Measurements from ENCODE around the gene KMT2A.

Gene KMT2A

DNA sequence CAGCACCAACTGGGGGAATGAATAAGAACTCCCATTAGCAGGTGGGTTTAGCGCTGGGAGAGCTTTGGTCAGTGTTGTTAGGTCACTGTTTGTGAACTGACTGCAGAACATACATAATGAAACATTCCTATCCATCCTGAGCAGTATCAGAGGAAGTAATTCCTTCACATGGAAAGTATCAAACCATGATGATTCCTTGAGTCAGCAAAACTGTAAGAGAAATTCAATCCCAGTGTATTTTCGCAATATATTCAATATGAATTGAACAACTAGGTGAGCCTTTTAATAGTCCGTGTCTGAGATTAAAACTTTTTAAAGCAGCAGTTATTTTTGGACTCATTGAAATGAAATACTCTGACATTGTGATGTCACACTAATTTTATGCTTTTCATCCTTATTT, 48.1 kb downstream of the KMT2A start:
- no peak for DNase-seq (ENCODE audit: low read depth in 2 of 2)

DNA sequence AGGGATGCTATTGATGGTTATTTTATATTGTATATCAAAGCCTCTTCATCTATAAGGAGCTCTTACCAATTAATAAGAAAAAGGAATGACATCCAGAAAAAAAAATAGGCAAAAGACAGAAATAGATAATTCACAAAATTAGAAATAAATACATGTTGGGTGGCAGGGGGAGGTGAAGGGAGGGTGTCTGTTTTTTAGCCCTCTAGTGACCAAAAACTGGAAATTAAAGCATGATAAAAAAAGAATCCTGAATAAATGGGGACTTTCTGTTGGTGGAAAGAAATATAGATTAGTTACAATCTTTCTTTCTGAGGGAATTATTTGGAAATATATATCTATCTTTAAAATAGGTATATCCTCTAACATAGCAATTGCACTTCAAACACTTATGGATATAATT, 49.0 kb downstream of the KMT2A start:
- DNase-seq (ENCODE audit: low read depth in 2 of 2) = no peak

DNA sequence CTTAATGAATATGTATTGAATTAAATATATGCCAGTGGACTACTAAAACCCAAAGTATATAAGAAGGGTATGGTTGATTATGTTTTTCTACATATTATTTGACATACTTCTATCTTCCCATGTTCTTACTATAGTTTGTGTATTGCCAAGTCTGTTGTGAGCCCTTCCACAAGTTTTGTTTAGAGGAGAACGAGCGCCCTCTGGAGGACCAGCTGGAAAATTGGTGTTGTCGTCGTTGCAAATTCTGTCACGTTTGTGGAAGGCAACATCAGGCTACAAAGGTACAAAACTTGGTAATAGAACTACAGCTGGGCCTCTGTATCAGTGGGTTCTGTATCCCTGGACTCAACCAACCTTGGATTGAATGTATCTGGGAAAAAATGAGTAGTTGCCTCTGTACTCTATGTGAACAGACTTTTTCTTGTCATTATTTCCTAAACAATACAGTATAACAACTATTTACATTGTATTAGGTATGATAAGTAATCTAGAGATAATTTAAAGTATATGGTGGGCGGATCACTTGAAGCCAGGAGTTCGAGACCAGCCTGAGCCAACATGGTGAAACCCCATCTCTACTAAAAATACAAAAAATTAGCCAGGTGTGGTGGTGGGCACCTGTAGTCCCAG, 52.3 kb downstream of the KMT2A start:
- DNase-seq (ENCODE audit: low read depth in 2 of 2) = peak; percentile 35 to 65

DNA sequence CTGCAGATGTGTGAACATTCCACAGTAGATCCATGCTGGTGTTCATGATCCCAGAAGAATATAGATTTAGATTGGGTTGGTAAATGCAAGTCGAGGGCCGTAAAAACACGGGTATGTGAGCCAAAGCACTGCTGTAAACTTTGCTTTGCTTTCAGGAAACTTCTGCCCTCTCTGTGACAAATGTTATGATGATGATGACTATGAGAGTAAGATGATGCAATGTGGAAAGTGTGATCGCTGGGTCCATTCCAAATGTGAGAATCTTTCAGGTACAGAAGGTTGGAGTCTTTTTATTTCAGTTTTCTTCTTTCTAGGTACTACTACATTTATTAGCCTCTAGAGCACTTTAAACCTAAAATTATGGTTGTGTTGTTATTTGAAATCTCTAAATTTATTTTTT, 54.7 kb downstream of the KMT2A start:
- no peak for DNase-seq (ENCODE audit: low read depth in 2 of 2)

DNA sequence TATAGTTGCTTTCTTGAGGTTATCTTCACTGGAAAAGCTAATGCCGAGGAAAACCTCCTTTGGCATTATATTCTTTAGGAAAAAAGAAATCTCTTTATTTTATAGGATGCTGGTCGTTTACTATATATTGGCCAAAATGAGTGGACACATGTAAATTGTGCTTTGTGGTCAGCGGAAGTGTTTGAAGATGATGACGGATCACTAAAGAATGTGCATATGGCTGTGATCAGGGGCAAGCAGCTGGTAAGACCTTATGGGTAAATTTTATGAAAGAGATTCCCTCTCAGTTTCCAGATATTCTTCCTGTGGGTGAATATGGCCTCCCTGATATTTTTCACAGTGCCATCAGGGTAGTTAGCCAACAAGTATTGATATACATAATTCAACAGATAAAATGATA, 61.5 kb downstream of the KMT2A start:
- DNase-seq (ENCODE audit: low read depth in 2 of 2) = no peak

DNA sequence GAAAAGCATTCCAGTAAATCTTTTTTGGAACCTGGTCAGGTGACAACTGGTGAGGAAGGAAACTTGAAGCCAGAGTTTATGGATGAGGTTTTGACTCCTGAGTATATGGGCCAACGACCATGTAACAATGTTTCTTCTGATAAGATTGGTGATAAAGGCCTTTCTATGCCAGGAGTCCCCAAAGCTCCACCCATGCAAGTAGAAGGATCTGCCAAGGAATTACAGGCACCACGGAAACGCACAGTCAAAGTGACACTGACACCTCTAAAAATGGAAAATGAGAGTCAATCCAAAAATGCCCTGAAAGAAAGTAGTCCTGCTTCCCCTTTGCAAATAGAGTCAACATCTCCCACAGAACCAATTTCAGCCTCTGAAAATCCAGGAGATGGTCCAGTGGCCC, 66.9 kb downstream of the KMT2A start:
- DNase-seq (ENCODE audit: low read depth in 2 of 2) = no peak

DNA sequence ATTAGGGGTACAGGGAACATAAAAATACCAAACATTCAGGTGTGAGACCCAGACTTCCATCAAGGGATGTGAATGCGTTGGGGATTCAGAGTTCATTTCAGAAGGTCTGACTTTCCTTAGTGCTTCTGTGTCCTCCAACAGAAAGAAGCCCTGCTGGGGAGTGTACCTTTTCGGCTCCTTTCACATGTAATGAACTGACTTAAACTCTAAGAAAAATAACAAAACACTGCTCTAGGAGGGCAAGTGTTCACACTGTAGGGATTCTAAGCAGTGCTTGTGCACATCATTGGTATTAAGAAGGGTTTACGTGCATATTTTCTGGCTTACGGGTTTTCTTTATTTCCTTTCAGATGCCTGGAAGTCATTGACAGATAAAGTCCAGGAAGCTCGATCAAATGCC, 75.3 kb downstream of the KMT2A start:
- no peak for DNase-seq (ENCODE audit: low read depth in 2 of 2)

GRCh38 chr11:118514103-118514502, 77.8 kb downstream of the KMT2A start:
- DNase-seq (ENCODE audit: low read depth in 2 of 2) = no peak

DNA sequence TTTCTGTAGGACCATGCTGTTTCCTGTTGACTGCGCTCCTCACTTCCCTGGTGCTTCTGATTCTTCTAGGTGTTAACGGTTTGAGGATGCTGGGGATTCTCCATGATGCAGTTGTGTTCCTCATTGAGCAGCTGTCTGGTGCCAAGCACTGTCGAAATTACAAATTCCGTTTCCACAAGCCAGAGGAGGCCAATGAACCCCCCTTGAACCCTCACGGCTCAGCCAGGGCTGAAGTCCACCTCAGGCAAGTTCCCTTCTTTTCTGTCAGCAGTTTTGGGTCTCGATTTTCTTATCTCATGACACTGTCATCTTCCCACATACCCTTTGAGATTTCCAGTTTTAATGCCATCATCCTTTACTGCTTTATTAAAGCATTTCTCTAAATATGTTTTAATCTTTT, 83.3 kb downstream of the KMT2A start:
- no peak for DNase-seq (ENCODE audit: low read depth in 2 of 2)

DNA sequence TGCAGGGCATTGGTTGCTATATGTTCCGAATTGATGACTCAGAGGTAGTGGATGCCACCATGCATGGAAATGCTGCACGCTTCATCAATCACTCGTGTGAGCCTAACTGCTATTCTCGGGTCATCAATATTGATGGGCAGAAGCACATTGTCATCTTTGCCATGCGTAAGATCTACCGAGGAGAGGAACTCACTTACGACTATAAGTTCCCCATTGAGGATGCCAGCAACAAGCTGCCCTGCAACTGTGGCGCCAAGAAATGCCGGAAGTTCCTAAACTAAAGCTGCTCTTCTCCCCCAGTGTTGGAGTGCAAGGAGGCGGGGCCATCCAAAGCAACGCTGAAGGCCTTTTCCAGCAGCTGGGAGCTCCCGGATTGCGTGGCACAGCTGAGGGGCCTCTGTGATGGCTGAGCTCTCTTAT, 85.6 kb downstream of the KMT2A start:
- no peak for DNase-seq (ENCODE audit: low read depth in 2 of 2)

GRCh38 chr11:118522571-118523072, 86.3 kb downstream of the KMT2A start:
- no peak for DNase-seq (ENCODE audit: low read depth in 2 of 2)

GRCh38 chr11:118524356-118524755, 88.1 kb downstream of the KMT2A start:
- no peak for DNase-seq (ENCODE audit: low read depth in 2 of 2)

- no peak for DNase-seq (ENCODE audit: low read depth in 2 of 2)
Observed at GRCh38 chr11:118524757-118525470, 88.6 kb downstream of the KMT2A start.

DNA sequence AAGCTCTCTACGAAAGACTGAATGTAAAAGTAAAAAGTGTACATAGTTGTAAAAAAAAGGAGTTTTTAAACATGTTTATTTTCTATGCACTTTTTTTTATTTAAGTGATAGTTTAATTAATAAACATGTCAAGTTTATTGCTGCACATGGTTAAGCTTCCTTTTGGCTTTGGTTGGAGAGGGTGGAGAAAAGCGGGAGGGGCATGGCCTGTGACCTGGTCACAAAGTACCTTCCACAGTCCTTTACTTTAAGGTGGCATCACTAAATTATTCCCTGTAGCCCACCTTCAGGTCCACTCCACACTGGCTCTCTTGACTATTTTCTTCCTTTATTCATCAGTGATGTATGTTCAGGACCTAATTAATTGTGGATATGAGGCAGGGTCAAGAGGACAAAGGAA, 90.4 kb downstream of the KMT2A start:
- DNase-seq (ENCODE audit: low read depth in 2 of 2) = no peak

- no peak for DNase-seq (ENCODE audit: low read depth in 2 of 2)
Observed at GRCh38 chr11:118527109-118527508, 90.8 kb downstream of the KMT2A start, which contains the start of gene TTC36. Gene TTC36 (plus strand): TSS chr11:118527474. CDS start chr11:118527495, 21 bp downstream.

GRCh38 chr11:118528511-118528910, 92.2 kb downstream of the KMT2A start:
- no peak for DNase-seq (ENCODE audit: low read depth in 2 of 2)

- DNase-seq (ENCODE audit: low read depth in 2 of 2) = no peak
Observed at GRCh38 chr11:118529584-118530175, 93.4 kb downstream of the KMT2A start.

DNA sequence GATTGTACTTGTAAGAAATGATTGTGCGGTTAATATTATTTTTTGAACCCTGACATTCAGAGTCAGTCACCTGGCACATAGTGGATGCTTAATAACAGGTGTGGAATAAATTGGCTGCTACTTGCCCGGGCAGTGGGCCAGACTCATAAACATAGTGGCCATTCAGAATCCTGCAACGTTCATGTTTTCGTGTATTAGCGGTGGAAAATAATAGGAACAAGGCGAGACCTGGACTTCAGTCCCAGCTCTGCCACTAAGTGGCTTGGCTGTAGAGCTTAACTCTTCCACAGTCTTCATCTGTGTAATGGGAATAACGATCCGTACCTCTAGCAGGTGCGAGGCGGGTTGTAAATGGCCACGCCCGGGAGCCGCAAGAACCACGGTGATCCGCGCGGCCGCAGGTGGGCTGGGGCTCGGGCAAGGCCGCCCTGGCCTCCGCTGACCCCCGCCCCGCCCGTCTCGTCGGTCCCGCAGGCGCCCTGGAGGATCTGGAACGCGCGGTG, 93.9 kb downstream of the KMT2A start:
- no peak for DNase-seq (ENCODE audit: low read depth in 2 of 2)

DNA sequence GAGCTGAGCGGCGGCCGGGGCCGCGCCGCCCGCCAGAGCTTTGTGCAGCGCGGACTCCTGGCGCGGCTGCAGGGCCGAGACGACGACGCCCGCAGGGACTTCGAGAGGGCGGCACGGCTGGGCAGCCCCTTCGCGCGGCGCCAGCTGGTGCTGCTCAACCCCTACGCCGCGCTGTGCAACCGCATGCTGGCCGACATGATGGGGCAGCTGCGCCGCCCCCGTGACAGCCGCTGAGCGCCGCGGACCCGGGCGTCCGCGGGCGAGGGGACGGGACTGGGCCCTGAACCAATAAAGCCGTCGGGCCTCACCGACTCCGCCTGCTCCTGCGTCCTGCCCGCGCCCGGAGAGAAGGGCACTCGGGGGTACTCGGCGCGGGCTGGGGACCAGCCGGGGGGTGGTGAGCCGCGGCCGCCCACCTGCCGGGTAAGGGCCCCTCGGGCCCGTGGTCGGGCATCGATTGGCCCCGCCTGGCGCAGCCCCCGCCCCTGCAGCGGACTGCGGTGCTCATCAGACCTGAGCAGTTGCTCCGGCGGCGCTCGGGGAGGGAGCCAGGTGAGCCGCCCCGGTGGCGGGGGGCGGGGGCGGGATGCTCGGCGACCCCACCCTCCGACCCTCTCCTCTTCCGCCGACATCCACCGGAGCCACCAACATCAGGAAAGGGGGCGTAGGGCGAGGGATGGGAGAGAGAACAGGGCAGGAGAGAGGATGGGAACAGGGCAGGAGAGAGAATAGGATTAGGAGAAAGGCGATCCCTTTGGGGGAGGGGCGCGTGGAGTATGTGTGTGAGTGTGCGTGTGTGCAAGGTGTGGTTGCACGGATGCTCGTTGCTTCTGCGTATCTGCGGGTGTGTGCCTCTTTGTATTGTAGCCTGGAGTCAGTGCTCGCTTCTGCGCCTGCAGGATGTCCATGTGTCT, 94.6 kb downstream of the KMT2A start, which contains the start of gene TMEM25:
Gene TMEM25 (plus strand): TSS at position 510 of the 914 bp plus-strand sequence. CDS start 610 bp downstream, outside the sequence.
- peak; percentile 58 to 76 for DNase-seq (ENCODE audit: low read depth in 2 of 2)

DNA sequence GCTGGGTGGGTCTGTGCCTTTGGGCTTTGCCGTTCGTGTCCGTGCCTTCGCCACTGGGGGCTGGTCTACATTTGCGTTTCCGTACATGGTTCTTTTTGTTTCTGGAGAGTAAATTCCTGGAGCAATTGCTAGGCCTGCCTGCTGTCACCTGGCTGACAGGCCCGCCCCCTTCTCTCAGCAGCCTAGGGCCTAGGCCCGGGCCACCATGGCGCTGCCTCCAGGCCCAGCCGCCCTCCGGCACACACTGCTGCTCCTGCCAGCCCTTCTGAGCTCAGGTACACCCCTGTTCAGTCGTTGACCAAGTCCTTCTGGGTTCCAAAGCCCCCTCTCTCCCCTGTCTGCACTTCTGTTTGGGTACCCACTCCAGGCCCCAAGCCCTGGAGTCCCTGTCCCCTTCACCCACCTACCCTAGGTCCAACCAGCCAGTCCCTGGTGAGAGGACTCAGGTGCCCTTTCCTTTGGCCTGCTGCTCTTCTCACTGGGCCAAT, 95.3 kb downstream of the KMT2A start:
- DNase-seq (ENCODE audit: low read depth in 2 of 2) = peak in 1 of 2 donors; percentile 8

DNA sequence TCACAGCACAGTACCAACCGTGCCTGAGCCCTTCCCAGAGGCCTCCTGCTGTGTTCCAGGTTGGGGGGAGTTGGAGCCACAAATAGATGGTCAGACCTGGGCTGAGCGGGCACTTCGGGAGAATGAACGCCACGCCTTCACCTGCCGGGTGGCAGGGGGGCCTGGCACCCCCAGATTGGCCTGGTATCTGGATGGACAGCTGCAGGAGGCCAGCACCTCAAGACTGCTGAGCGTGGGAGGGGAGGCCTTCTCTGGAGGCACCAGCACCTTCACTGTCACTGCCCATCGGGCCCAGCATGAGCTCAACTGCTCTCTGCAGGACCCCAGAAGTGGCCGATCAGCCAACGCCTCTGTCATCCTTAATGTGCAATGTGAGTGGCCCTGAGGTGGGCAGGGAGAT, 95.8 kb downstream of the KMT2A start:
- DNase-seq (ENCODE audit: low read depth in 2 of 2) = no peak
